Neural crest cell (in vitro differentiated cells): Measurements from ENCODE around the gene SLMAP. TPM values are rescaled to one million over a fixed set of nuclear protein-coding genes. Genes with fewer than 3 reads are reported as not detected.

ENCODE experiments used
- DNase-seq: peaks from one replicate; pipeline ENCODE4 v3.0.0; 2021; ENCODE audit warnings: low read depth, mixed read lengths, low spot score
- H3K27ac Mint-ChIP-seq: one replicate; pipeline ENCODE4 v1.8.0; 2021; ENCODE audit warnings: mild to moderate bottlenecking, mixed read lengths; ENCODE audit not compliant: unreplicated experiment
- H3K27me3 Mint-ChIP-seq: 2 replicates; pipeline ENCODE4 v1.8.0; 2021; ENCODE audit warnings: low read depth, mild to moderate bottlenecking, mixed read lengths
- H3K36me3 Mint-ChIP-seq: 2 replicates; pipeline ENCODE4 v1.8.0; 2021; ENCODE audit warnings: low read depth, mild to moderate bottlenecking, mixed read lengths
- H3K4me1 Mint-ChIP-seq: 2 replicates; pipeline ENCODE4 v1.8.0; 2021; ENCODE audit warnings: mixed read lengths
- H3K4me3 Mint-ChIP-seq: one replicate; pipeline ENCODE4 v1.8.0; 2021; ENCODE audit warnings: mild to moderate bottlenecking, mixed read lengths
- H3K9me3 Mint-ChIP-seq: 2 replicates; pipeline ENCODE4 v1.8.0; 2021; ENCODE audit warnings: mixed read lengths
- total RNA-seq: library from RNA; stranded (reverse); gene quantifications from 2 replicates; pipeline ENCODE4 v1.2.1, GENCODE V29; 2021
- TF ChIP-seq, protein P1 (sequence below): fragments of 200-600 bp; sonication (generic); conservative IDR thresholded peaks from 2 replicates; pipeline ENCODE4 v1.5.0; 2021; ENCODE audit warnings: antibody characterized with exemption, mild to moderate bottlenecking

The SLMAP gene
- total RNA-seq, 1 donor from 2014 or later: 45.7 TPM

DNA sequence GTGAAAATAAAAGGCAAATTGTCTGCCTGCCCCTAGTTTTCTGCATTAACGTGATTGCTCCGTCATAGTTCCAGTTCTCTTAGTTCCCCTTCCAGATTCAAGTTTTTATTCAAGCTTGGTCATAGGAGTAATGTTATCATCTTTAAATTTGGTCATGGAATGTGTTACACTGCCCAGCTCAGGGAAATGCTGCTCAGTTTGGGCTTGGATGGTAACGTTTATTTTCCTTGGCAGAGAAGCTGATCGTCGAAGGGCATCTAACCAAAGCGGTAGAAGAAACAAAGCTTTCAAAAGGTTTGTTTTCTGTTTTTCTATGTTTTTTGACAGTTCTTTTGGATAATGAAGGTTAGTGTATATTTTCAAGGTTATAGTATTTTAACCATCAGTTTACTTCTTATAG, 133.7 kb downstream of the SLMAP start:
- H3K27me3 Mint-ChIP-seq: no peaks in the 10 kb centered on the region
- TF ChIP-seq, protein P1, sequence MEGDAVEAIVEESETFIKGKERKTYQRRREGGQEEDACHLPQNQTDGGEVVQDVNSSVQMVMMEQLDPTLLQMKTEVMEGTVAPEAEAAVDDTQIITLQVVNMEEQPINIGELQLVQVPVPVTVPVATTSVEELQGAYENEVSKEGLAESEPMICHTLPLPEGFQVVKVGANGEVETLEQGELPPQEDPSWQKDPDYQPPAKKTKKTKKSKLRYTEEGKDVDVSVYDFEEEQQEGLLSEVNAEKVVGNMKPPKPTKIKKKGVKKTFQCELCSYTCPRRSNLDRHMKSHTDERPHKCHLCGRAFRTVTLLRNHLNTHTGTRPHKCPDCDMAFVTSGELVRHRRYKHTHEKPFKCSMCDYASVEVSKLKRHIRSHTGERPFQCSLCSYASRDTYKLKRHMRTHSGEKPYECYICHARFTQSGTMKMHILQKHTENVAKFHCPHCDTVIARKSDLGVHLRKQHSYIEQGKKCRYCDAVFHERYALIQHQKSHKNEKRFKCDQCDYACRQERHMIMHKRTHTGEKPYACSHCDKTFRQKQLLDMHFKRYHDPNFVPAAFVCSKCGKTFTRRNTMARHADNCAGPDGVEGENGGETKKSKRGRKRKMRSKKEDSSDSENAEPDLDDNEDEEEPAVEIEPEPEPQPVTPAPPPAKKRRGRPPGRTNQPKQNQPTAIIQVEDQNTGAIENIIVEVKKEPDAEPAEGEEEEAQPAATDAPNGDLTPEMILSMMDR: no peak
- no peak for DNase-seq
- no peaks in the 10 kb centered on the region for H3K9me3 Mint-ChIP-seq
- peaks cover 6% of the 10 kb centered on the region for H3K36me3 Mint-ChIP-seq
- H3K4me3 Mint-ChIP-seq: no peak overlapping the region
- no peaks in the 10 kb centered on the region for H3K4me1 Mint-ChIP-seq
- H3K27ac Mint-ChIP-seq: no peak overlapping the region

DNA sequence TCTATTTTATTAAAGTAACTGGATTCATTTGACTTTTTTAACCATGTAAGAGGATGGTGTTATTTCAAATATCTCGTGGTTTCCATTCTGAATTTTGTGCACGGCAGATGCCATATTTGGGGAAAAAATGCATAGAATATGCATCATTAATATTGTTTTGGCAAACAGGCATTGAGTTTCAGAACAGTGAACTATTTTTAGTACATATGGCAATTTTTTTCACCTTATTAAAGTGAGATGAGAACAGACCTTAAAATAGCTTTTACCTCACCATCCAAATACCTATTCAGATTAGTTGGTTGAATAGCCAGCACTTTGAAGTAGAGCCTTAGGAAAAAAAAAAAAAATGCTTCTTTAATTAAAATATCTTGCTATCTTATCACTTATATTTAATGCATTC, 134.8 kb downstream of the SLMAP start:
- no peak for DNase-seq
- H3K9me3 Mint-ChIP-seq: no peaks in the 10 kb centered on the region
- H3K4me1 Mint-ChIP-seq: no peaks in the 10 kb centered on the region
- TF ChIP-seq, protein P1: no peak
- peaks cover 6% of the 10 kb centered on the region for H3K36me3 Mint-ChIP-seq
- no peaks in the 10 kb centered on the region for H3K27me3 Mint-ChIP-seq
- H3K27ac Mint-ChIP-seq: no peak overlapping the region
- no peak overlapping the region for H3K4me3 Mint-ChIP-seq

DNA sequence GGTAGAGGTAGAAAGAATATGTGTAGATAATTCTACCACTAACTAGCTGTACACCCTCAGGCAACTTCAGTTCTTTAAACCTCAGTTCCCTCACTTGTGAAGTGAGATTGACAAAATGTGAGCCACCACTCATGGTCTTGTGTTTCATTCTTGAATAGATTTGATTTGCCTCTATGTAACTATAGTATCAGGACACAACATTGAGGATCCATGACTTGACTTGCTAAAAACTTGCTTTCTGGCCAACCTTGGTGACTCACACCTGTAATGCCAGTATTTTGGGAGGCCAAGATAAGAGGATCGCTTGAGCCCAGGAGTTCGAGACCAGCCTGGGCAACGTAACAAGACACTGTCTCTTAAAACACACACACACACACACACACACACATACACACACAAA, 136.3 kb downstream of the SLMAP start:
- Mint-ChIP-seq H3K27me3 (no peaks in the 10 kb centered on the region), H3K4me3 (no peak overlapping the region), H3K36me3 (peaks cover under 1% of the 10 kb centered on the region), H3K4me1 (no peaks in the 10 kb centered on the region), H3K9me3 (no peaks in the 10 kb centered on the region), H3K27ac (no peak overlapping the region)
- DNase-seq: no peak
- TF ChIP-seq, protein P1: no peak

DNA sequence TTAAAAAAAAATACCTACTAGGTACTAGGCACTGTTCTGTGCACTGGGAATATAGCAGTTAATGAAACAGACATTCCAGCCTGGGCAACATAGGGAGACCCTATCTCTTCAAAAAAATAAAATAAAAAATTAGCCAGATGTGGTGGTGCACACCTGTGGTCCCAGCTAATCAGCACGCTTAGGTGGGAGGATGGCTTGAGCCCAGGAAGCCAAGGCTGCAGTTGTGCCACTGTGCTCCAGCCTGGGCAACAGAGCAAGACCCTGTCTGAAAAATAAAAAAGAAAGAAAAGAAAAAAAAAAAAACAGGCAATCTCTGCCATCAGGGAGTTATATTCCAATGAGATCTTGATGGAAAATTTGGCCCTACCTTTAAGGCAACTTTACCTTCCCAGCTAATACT, 137.0 kb downstream of the SLMAP start:
- Mint-ChIP-seq H3K4me1 (no peaks in the 10 kb centered on the region), H3K27ac (no peak overlapping the region), H3K9me3 (no peaks in the 10 kb centered on the region), H3K36me3 (no peaks in the 10 kb centered on the region), H3K4me3 (no peak overlapping the region), H3K27me3 (no peaks in the 10 kb centered on the region)
- TF ChIP-seq, protein P1: no peak
- no peak for DNase-seq

DNA sequence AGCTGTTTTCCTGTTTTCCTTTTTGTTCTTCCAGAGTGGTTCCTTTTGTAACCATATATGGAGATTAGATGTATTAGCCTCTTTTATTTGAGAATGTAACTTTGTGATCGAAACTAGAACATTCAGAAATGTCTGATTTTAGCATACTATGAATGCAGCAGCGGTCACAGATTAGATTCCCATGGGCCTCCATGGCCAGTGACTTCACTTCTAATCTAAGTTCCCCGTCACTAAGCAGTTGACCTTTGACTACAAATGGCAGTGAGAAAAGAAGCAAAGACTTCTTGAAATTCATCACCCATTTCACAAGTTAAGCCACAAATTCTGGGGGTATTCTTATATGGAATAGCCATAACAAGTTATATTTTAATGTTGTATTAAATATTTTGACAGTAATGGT, 137.6 kb downstream of the SLMAP start:
- no peaks in the 10 kb centered on the region for H3K9me3 Mint-ChIP-seq
- DNase-seq: no peak
- H3K36me3 Mint-ChIP-seq: no peaks in the 10 kb centered on the region
- no peaks in the 10 kb centered on the region for H3K4me1 Mint-ChIP-seq
- no peak overlapping the region for H3K4me3 Mint-ChIP-seq
- H3K27me3 Mint-ChIP-seq: no peaks in the 10 kb centered on the region
- H3K27ac Mint-ChIP-seq: no peak overlapping the region
- TF ChIP-seq, protein P1: no peak

DNA sequence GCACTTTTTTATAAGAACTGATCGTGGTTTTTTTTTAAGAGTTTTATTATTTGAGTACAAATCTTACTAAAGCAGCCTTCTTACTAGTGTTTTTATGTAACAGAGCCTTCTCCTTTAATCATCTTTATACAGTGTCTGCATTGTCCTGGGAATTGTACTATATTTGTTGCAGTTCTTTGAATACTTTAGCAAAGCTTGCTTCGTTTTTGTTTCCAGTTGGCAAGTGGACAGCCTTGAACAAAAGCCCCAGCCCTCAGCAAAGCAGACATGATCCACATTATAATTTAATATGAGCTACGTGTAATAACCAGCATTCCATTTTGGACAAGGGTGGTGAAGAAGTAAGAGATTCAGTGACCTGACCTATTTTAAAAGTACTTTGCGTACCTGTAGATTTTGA, 139.9 kb downstream of the SLMAP start:
- Mint-ChIP-seq H3K27me3 (no peaks in the 10 kb centered on the region), H3K4me1 (no peaks in the 10 kb centered on the region), H3K4me3 (no peak overlapping the region), H3K27ac (no peak overlapping the region), H3K9me3 (no peaks in the 10 kb centered on the region), H3K36me3 (peaks cover 4% of the 10 kb centered on the region)
- TF ChIP-seq, protein P1: no peak
- DNase-seq: no peak
